ENCODE data around the gene PARP16.

Gene PARP16

DNA sequence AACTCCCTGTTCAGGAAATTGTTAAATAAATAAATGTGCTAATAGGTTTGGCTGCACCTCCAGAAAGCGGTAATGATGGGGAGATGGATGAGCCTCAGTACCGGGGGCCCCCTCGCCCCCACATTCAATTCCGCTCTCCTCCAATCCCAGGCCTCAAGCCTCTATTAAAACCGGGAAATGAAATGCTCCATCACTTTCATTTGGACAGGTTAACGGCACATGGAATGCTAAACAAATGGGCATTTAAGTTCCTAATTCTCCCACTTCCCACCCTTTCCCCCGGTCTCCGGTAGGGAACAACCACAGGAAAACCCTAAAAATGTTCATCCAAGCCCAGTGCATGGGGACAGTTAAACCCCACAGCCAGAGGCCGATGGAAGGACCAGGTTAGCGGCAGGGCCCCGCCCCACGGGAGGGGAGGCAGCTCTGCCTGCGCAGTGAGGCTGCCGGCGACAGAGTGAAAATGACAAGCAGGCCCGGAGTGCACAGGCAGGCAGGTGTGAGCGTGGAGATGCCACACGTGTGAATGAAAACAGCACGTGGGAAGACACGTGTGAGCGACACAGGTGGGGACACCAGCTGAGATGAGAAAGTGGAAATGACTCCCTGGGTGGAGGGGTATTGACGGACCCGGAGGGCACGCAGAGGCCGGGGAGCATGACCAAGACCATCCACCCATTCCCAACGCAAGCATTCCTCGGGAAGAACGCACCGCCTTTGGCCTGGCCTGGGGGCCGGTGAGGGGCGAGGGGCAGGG is 45.9 kb upstream of the PARP16 start:
- Histone ChIP-seq H3K4me3 (replicated peaks; ENCODE audit: low read depth, low read length) (no peak overlapping the region), H3K36me3 (ENCODE audit: control insufficient read depth, insufficient read depth, low read length) (no peaks in the 10 kb centered on the region)
- DNase-seq (ENCODE audit: extremely low read depth, insufficient read length): no peak

DNA sequence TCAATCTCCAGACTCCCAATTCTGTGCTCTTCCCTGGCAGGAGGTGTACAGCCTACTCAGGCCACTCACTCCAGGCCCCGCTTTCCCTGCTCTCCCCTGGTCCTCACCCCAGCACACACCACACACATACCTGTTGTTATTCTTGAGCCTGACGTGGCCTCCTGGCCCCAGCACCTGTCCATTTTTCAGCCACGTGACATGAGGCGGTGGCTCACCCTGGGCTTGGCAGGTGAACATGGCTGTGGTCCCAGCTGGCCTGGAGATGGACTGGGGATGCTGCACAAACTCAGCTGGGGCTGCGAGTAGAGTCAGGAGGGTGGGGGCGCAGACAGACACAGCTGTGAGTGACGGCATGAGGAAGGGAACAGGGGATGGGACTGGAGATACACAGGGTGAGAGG is 45.1 kb upstream of the PARP16 start:
- Histone ChIP-seq H3K4me3 (replicated peaks; ENCODE audit: low read depth, low read length) (no peak overlapping the region), H3K27me3 (replicated peaks; ENCODE audit: control insufficient read depth, insufficient read depth, low read length) (no peaks in the 10 kb centered on the region; the same call in 1 of the 2 replicates), H3K36me3 (ENCODE audit: control insufficient read depth, insufficient read depth, low read length) (no peaks in the 10 kb centered on the region)
- DNase-seq (ENCODE audit: extremely low read depth, insufficient read length): no peak
- no peak for TF ChIP-seq CTCF (IDR thresholded peaks at IDR 0.05; ENCODE audit: insufficient read depth, low read length, poor library complexity, severe bottlenecking)

More for the DNA sequence above, 45.9 kb upstream of the PARP16 start:
- no peaks in the 10 kb centered on the region; the same call in 1 of the 2 replicates for H3K27me3 ChIP-seq (replicated peaks; ENCODE audit: control insufficient read depth, insufficient read depth, low read length)
- TF ChIP-seq CTCF (IDR thresholded peaks at IDR 0.05; ENCODE audit: insufficient read depth, low read length, poor library complexity, severe bottlenecking): no peak

GRCh38 chr15:65330934-65331645 is 44.4 kb upstream of the PARP16 start:
- Histone ChIP-seq H3K27me3 (replicated peaks; ENCODE audit: control insufficient read depth, insufficient read depth, low read length) (no peaks in the 10 kb centered on the region; the same call in 1 of the 2 replicates), H3K4me3 (replicated peaks; ENCODE audit: low read depth, low read length) (no peak overlapping the region), H3K36me3 (ENCODE audit: control insufficient read depth, insufficient read depth, low read length) (no peaks in the 10 kb centered on the region)
- no peak for TF ChIP-seq CTCF (IDR thresholded peaks at IDR 0.05; ENCODE audit: insufficient read depth, low read length, poor library complexity, severe bottlenecking)
- no peak for DNase-seq (ENCODE audit: extremely low read depth, insufficient read length)

DNA sequence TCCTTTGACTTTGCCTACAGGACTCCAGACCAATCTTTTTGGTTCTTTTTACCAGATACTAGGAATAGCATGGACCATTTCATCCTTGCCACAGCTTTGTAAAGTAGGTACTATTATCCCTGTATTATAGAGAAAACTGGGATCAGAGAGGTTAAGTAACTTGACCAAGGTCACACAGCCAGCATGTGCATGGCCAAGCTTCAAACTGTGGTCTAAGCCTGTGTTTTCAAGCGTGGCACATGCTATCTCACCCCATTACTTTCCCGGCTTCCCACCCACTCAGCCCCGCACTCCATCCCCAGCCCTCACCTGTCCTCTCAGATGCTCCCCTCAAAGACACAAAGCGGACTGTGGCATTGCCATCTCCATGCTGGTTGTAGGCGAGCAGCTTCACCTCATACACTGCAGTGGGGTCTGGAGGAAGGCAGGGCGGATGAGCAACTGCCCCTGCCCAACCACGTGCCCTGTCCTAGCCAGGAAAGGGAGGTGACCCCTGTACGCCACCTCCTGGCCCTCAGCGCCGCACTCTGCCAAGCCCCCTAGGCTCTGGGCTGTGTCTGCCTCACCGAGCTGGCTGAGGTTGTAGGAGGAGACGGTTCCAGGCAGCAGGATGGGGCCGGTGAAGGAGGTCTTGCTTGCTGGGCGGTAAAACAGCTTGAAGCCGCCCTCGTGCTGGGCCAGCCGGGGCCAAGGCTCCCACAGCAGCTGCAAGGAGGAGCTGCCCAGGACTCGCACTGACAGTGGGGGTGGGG is 43.5 kb upstream of the PARP16 start:
- Histone ChIP-seq H3K4me3 (replicated peaks; ENCODE audit: low read depth, low read length) (no peak overlapping the region), H3K36me3 (ENCODE audit: control insufficient read depth, insufficient read depth, low read length) (no peaks in the 10 kb centered on the region), H3K27me3 (replicated peaks; ENCODE audit: control insufficient read depth, insufficient read depth, low read length) (no peaks in the 10 kb centered on the region; the same call in 1 of the 2 replicates)
- TF ChIP-seq CTCF (IDR thresholded peaks at IDR 0.05; ENCODE audit: insufficient read depth, low read length, poor library complexity, severe bottlenecking): no peak
- DNase-seq (ENCODE audit: extremely low read depth, insufficient read length): no peak

GRCh38 chr15:65329288-65329983 is 42.8 kb upstream of the PARP16 start:
- DNase-seq (ENCODE audit: extremely low read depth, insufficient read length): no peak
- H3K36me3 ChIP-seq (ENCODE audit: control insufficient read depth, insufficient read depth, low read length): no peaks in the 10 kb centered on the region
- TF ChIP-seq CTCF (IDR thresholded peaks at IDR 0.05; ENCODE audit: insufficient read depth, low read length, poor library complexity, severe bottlenecking): no peak

More at GRCh38 chr15:65329288-65329983, 42.8 kb upstream of the PARP16 start:
- H3K27me3 ChIP-seq (replicated peaks; ENCODE audit: control insufficient read depth, insufficient read depth, low read length): no peaks in the 10 kb centered on the region; the same call in 1 of the 2 replicates
- no peak overlapping the region for H3K4me3 ChIP-seq (replicated peaks; ENCODE audit: low read depth, low read length)

All from GM06990 (cell line).